HG03280 (cell line): ENCODE data around the gene PFDN6.

ENCODE experiments used
- ATAC-seq: cut with Tn5 transposase; IDR thresholded peaks from one replicate; pipeline ENCODE4 v1.9.1; 2021; ENCODE audit warnings: mild to moderate bottlenecking, moderate library complexity; ENCODE audit not compliant: unreplicated experiment

PFDN6 gene

DNA sequence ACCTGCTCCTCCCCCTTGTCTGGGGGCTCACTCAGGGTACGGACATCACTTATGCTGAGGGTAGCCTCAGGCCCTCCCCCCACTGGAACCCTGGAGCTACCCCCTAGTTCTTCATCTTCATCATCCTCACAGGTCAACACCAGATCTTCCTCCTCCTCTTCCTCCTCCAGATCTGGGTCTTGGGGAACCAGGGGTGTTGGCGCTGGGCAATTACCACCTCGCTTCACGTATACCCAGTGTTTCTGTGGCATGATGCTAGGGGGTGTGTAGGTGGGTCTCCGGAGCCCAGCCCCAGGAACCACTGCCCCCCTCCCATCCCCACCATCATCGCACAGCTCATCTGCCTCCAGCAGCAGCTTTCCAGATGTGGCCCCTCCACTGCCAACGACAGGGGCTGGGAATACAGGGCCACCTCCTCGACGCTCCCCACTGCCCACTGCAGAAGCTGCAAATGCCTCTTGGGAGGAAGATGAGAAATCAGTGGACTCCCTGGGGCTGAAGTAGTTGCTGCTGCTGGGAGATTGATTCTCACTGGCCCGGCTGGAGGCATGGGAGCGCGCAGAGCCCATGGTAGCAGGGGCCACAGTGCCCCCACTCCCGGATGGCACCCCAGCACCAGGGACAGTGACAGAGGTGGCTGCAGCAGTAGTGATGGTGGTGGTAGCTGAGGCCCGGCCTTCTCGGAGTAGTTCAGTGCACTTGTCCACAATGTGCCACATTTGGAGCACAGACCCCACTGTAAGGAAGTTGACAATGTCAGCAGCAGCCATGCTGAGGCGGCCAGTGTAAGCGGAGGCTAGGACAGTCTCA lies 26.6 kb downstream of the PFDN6 start:
- ATAC-seq = no peak

DNA sequence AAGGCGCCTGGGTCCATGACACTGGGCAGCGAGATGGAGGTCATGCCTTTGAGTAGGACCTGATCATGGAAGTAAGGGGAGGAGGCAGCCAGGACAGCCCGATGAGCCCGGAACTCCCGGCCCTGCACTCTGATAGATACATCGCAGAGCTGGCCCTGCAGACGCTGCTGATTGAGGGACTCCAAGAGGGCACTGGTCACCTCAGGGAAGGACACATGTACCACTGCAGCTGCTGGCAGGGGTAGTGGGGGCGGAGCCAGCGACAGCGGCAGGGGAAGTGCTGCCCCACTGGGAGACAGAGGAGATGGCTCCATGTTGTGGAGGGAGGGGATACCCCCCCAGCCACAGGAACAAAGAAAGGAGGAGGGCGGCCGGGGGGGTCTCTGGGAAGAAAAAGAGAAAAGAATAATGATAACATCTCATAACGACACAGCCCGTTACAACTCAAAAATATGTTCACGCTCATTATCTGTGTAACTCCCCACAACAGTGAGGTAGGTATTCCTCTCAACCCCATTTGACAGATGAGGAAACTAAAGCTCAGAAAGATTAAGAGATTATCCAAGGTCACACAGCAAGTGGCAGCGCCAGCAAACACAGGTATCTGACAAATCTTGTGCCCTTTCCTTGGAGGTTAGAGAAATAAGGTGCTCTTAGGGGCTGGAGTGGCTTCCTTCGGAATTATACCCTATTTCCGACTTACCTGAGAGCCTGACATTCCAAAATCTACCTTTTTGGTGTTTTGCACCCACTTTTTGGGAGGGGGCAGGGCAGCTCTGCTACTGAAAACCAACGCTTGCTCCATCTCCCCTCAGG lies 27.4 kb downstream of the PFDN6 start:
- ATAC-seq = no peak

DNA sequence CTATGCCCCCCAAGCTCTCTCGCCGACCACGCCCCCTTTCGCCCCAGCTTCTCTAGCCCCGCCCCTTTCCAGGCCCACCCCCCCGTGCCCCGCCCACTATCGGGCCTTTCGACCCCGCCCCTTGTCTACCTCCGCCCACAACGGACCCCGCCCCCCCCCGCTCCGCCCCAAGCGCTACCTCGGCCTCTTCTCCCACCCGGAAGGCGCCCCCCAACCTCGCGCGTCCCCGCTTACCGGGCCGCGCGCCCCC lies 27.9 kb downstream of the PFDN6 start:
- no peak for ATAC-seq

DNA sequence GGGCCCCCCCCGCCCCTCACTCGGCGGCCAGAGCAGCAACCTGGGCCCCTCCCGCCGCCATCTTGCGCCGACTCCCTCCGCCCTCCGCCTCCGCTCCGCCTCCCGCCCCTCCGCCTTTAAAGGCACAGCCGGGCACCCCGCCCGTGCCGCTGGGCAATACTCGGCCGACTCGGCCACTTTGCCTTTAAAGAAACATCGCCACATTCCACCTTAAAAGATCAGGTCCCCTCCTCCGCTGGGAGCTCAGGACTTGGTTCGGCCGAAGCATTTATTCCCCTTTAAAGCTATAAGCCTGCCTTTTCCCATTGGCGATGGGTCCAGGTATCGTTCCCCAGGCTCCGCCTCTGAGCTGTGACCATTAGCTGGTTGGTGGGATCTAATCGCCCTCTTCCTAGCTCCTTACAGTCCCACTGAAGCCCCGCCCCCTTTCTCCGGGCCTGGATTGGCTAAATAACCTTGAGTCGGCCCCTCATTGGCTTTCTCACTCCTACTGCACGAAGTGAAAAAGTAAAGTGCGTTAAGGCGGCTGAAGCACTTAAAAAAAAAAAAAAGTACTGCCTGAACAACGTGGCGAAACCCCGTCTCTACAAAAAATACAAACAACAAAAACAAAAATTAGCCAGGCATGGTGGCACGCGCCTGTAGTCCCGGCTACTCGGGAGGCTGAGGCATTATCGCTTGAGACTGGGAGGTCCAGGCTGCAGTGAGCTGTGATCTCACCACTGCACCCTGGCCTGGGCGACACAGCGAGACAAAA lies 28.4 kb downstream of the PFDN6 start, which contains the start of gene ZBTB22:
TSS of gene ZBTB22 (minus strand) at position 76 of the 757 bp plus-strand sequence. CDS start 828 bp downstream, outside the sequence.
- peak; percentile 54 for ATAC-seq

DNA sequence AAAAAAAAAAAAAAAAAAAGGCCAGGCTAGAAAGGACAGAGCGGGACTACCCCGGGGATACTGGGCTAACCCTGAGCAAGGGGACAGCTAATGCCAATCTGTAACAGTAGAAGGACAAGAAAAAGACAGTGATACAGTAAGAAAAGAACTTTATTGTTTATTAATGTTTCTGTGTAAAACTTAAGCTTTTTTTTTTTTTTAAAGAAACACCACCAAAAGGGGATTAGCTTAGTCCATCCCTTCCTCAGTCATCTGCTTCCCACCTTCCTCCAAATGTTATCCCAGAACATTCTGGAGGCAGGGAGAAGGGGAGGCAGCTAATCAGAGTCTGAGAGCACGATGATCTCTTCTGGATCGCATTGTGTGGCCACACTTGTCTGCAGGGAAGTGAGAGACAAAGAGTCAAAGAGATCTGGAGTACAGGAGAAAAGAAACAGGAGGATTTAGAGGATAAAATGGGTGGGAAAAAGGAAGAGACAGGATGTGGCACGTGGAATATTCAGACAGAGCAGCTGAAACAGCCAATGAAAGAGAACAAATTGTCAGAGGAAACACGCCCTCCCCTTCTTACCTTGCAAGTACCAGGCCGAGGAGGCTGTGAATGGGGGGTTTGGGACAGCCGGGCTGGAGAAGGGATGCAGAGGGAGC lies 29.1 kb downstream of the PFDN6 start:
- ATAC-seq = no peak

DNA sequence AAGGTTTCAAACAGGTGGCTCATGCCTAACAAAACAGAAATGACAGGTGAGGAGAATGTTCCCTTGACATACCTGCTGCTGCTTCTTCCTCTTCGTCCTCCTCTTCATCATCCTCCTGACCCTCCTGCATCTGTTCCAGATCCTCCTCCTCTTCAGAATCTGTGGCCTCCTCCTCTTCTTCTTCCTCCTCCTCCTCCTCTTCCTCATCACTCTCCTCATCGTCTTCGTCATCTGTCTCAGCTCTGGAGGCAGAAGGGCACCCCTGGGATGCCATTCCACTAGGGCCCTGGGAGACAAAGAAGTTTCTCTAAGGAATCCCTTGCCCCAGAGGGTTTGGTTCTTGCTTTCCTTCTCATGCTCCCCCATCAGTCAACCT lies 30.5 kb downstream of the PFDN6 start:
- ATAC-seq = no peak

DNA sequence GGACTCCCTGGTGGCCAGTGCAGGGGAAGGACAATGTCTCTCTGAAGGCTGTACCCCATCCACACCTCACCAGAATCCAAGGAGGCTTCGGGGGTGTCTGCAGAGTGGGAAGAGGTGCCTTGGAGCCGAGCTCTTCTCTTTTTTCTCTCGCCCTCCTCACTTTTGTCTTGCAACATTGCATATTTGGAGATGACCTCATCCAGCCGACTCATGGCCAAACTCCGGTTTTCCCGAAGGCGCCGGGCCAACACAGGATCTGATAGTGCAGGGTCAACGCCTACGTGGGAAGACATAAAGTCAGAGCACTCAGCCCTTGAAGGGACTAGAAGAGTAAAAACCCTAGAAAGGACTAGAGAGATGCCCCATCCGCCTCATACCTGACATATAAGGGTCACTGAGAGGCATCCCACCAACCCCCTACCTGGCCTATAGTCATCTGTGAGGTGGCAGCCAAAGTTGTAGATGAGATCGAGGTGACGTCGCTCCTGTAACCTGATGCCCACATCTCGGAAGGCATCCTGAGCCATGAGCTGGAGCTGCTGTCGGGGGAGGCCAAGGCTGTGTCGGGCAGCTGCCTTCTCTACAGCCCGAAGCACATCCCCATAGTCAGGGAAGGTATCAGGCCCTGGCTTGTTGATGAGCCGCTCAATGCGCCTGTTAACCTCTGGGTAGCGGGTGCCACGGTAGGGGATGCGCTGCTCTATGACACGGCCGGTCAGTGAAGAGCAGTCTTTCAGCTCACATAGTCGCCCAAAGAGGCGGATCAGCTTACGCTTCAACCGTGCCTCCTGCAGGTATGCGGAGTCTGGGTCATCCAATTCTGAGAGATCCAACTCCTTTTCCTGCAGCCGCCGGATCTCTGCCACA lies 31.1 kb downstream of the PFDN6 start:
- ATAC-seq = no peak

DNA sequence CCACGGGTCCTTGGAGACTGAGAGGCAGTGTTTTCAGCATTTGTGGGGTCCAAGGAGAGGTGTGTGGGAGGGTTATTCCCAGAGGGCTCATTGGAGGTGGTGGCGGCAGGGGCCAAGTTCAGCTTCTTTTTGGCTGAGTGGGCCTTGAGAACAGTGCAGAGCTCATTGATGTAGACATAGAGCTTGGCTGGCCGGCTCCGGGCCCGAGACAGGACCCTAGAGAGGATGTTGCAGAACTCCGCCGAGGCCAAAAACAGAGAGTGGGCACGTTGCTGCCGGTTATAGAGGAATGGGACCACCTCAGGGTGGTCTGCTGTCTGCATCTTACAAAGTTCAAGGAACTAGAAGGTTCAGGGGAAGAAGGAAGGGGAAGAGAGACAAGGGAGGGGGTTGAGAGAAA lies 31.8 kb downstream of the PFDN6 start:
- no peak for ATAC-seq

DNA sequence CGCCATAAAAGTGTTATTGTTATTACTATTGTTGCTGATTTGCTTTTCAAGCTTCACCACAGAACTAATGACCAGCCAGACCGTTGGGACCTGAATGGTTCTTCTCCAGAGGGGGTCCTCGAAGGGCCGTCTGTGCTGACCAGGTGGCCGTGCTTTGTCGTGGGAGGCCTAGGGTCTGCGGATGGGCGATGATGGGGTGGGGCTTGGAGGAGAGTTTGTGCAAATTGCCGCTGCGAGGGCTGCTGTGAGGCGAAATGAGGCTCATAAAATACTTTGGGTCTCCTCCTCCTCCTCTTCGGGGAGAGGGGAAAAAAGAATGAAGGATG lies 34.2 kb downstream of the PFDN6 start:
- ATAC-seq = peak; percentile 7

DNA sequence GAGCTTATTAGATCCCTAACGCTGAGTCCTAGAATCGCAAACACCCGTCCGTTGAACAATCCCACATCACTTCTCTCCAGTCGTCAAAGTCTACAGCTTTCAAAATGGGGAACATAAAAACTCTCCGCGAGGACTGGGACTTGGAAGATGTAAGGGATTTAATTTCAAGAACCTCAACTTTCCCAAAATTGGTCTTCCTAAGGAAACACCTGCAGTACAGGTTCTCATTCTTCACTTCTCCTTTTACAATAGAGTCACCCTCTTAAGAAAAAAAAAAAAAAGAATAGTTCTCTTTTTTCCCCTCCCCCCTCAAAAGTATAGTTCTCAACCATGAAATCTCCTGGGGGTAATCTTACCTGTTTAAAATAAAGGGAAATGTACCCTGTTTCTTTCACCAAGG lies 34.7 kb downstream of the PFDN6 start:
- no peak for ATAC-seq

DNA sequence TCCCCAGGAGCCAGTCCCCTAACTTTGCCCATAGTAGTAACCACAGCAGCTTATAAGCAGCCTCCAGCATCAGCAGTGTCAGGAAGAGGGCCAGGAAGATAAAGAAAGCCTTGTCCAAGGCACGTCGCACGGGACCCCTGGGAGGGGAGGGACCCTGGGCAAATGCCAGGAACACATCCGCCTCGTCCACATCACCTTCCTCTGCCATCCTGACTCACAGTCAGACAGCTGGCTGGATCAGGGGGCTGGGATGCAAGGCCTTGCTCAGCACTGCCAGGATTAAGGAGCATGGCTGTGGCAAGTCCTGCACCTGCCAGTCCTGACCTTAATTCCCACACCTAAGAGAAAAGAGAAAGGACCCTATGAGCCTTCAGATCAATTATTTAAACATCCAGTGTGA lies 39.7 kb downstream of the PFDN6 start:
- ATAC-seq = no peak

DNA sequence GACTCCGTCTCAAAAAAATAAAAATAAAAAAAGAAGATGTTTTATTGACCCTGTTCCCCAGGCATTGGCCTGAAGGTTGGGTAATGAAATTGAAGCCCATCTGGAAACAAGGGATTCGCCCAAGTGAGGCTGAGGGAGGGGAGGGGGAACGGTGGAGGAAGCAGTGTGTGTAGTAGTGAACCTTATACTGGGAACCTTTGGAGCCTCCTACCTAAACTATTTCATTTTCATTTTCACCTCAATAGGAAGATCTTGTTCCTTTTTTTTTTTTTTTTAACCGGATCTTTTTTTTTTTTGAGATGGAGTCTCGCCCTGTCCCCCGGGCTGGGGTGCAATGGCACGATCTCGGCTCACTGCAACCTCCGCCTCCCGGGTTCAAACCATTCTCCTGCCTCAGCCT lies 41.3 kb downstream of the PFDN6 start:
- ATAC-seq = no peak

DNA sequence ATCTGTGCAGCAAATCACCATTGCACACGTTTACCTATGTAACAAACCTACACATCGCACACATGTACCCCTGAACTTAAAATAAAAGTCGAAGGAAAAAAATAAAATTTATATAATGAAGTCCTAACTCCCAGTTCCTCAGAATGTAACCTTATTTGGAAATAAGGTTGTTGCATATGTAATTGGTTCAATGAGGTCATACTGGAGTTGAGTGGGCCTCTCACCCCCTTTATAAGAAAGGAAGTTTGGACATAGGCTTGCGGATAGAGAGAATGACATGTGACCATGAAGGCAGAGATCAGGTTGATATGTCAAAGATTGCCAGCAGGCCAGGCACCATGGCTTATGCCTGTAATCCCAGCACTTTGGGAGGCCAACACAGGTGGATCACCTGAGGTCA lies 44.3 kb downstream of the PFDN6 start:
- no peak for ATAC-seq

DNA sequence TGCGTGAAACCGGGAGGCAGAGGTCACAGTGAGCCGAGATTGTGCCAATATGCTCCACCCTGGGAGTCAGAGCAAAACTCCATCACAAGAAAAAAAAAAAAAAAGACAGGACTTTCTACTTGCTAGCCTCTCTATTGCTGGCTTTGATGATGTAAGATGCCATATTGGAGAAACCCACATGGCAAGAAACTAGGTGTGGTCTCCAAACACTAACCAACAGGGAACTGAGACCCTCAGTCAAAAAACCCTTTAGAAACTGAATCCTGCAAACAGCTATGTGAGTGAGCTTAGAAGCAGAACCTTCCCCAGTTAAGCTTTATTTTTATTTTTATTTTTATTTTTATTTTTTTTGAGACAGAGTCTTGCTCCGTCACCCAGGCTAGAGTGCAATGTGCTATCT lies 46.5 kb downstream of the PFDN6 start:
- no peak for ATAC-seq

DNA sequence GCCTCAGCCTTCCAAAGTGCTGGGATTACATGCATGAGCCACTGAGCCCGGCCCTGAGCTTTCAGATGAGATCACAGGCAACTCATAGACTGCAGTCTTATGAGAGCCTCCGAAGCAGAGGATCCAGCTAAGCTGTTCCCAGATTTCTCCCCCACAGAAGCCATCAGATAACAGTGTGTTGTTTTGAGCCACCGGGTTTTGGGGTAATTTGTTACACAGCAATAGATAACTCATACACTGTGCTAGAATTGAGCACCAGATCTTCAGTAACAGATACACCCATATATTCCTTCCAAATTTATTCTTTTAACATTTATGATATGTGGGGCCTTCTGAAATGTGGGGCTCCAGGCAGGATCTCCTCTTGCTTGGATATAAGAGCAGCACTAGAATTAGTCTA lies 47.1 kb downstream of the PFDN6 start:
- no peak for ATAC-seq

DNA sequence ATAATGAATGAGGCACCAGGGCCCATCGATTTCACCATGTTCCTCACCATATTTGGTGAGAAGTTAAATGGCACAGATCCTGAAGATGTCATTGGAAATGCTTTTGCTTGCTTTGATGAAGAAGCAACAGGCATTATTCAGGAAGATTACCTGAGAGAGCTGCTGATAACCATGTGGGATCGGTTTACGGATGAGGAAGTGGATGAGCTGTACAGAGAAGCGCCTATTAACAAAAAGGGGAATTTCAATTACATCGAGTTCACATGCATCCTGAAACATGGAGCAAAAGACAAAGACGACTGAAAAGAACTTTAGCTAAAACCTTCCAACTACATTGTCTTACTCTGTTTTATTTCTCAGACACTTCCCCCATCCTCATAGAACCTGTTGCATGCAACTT lies 49.8 kb downstream of the PFDN6 start:
- no peak for ATAC-seq
